Neural cell (in vitro differentiated cells): ENCODE measurements around the gene GDAP2.

ENCODE experiments used
- EZH2 ChIP-seq: fragments of 200-600, 300-800 bp; shearing (Covaris generic), sonication (generic); IDR thresholded peaks from 2 replicates; pipeline ENCODE4 v1.6.1; 2014; ENCODE audit warnings: antibody characterized with exemption, low read length, borderline replicate concordance, mild to moderate bottlenecking; ENCODE audit not compliant: insufficient read depth, poor library complexity, severe bottlenecking
- REST ChIP-seq: IDR thresholded peaks from 2 replicates; pipeline ENCODE4 v1.6.1; 2012; ENCODE audit warnings: borderline replicate concordance
- SMC3 ChIP-seq: fragments of 450-650 bp; conservative IDR thresholded peaks from 2 replicates; pipeline ENCODE4 v1.6.1; 2014; ENCODE audit warnings: antibody characterized with exemption, mild to moderate bottlenecking, moderate library complexity; ENCODE audit not compliant: poor library complexity
- TAF1 ChIP-seq: IDR thresholded peaks from 2 replicates; pipeline ENCODE4 v1.6.1; 2012; ENCODE audit warnings: low read depth
- TF ChIP-seq, protein P1 (sequence below): fragments of 450-650 bp; IDR thresholded peaks from 2 replicates; pipeline ENCODE4 v1.5.1; 2014; ENCODE audit warnings: antibody characterized with exemption, mild to moderate bottlenecking, moderate library complexity; ENCODE audit not compliant: poor library complexity, severe bottlenecking

- TF ChIP-seq, protein P1, sequence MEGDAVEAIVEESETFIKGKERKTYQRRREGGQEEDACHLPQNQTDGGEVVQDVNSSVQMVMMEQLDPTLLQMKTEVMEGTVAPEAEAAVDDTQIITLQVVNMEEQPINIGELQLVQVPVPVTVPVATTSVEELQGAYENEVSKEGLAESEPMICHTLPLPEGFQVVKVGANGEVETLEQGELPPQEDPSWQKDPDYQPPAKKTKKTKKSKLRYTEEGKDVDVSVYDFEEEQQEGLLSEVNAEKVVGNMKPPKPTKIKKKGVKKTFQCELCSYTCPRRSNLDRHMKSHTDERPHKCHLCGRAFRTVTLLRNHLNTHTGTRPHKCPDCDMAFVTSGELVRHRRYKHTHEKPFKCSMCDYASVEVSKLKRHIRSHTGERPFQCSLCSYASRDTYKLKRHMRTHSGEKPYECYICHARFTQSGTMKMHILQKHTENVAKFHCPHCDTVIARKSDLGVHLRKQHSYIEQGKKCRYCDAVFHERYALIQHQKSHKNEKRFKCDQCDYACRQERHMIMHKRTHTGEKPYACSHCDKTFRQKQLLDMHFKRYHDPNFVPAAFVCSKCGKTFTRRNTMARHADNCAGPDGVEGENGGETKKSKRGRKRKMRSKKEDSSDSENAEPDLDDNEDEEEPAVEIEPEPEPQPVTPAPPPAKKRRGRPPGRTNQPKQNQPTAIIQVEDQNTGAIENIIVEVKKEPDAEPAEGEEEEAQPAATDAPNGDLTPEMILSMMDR = no peak
- no peak for TF ChIP-seq TAF1
- TF ChIP-seq EZH2 = no peak
- TF ChIP-seq REST = no peak
- no peak for TF ChIP-seq SMC3
These were observed 111.0 kb downstream of the GDAP2 start for GRCh38 chr1:117818456-117818855.
